WTC11 (cell line): Measurements from ENCODE around the gene RAB11FIP5. TPM values are rescaled to one million over a fixed set of nuclear protein-coding genes. Genes with fewer than 3 reads are reported as not detected.

Source experiments
- ATAC-seq: fragments of 200-7000 bp; cut with Tn5 transposase; 2 replicates; pipeline ENCODE4 v1.10.0; 2021; ENCODE audit warnings: mild to moderate bottlenecking, moderate library complexity
- CTCF ChIA-PET: fragments of 300-600 bp; sonication (Branson Sonifier 250); formaldehyde crosslinking; loops from one replicate; lab custom pipeline; 2021; ENCODE audit warnings: antibody characterized with exemption; lab: Charles Lee
- POLR2A ChIA-PET: fragments of 350-600 bp; sonication (Branson Sonifier 250); formaldehyde crosslinking; loops from one replicate; lab custom pipeline; 2021; ENCODE audit warnings: antibody characterized with exemption; lab: Charles Lee
- DNase-seq: peaks from one replicate; pipeline ENCODE4 v3.0.0; 2021; ENCODE audit warnings: low spot score
- H3K27ac Mint-ChIP-seq: 2 replicates; pipeline ENCODE4 v1.8.0; 2021; ENCODE audit warnings: mixed read lengths
- H3K27me3 Mint-ChIP-seq: 2 replicates; pipeline ENCODE4 v1.8.0; 2021; ENCODE audit warnings: low read depth, mild to moderate bottlenecking, moderate library complexity, mixed read lengths
- H3K36me3 Mint-ChIP-seq: 2 replicates; pipeline ENCODE4 v1.8.0; 2021; ENCODE audit warnings: mixed read lengths
- H3K4me1 Mint-ChIP-seq: 2 replicates; pipeline ENCODE4 v1.8.0; 2022; ENCODE audit warnings: mixed read lengths
- H3K4me3 Mint-ChIP-seq: 2 replicates; pipeline ENCODE4 v1.8.0; 2021; ENCODE audit warnings: mild to moderate bottlenecking, moderate library complexity, mixed read lengths
- H3K9me3 Mint-ChIP-seq: 2 replicates; pipeline ENCODE4 v1.8.0; 2021; ENCODE audit warnings: mixed read lengths
- CBFB ChIP-seq: sonication (generic); formaldehyde crosslinking; IDR thresholded peaks from 2 replicates; pipeline ENCODE4 v1.8.1; 2022; ENCODE audit warnings: mild to moderate bottlenecking, low read depth, missing genetic modification reagents
- CREM ChIP-seq: sonication (generic); formaldehyde crosslinking; IDR thresholded peaks from 2 replicates; pipeline ENCODE4 v1.8.1; 2022; ENCODE audit warnings: mild to moderate bottlenecking, missing genetic modification reagents, moderate library complexity
- ELF4 ChIP-seq: sonication (generic); formaldehyde crosslinking; IDR thresholded peaks from 2 replicates; pipeline ENCODE4 v1.8.1; 2022; ENCODE audit warnings: low read depth, mild to moderate bottlenecking, moderate library complexity, missing genetic modification reagents
- ETV6 ChIP-seq: sonication (generic); formaldehyde crosslinking; IDR thresholded peaks from 2 replicates; pipeline ENCODE4 v1.8.1; 2022; ENCODE audit warnings: mild to moderate bottlenecking, missing genetic modification reagents
- FOXK1 ChIP-seq: sonication (generic); formaldehyde crosslinking; IDR thresholded peaks from 2 replicates; pipeline ENCODE4 v1.8.0; 2022; ENCODE audit warnings: mild to moderate bottlenecking, moderate library complexity, missing genetic modification reagents
- MXD4 ChIP-seq: fragments of 250-450 bp; sonication (Bioruptor Pico); IDR thresholded peaks from 2 replicates; pipeline ENCODE4 v1.8.0; 2021; ENCODE audit warnings: mild to moderate bottlenecking, moderate library complexity, borderline replicate concordance
- NFE2L1 ChIP-seq: sonication (generic); formaldehyde crosslinking; IDR thresholded peaks from 2 replicates; pipeline ENCODE4 v1.8.1; 2023; ENCODE audit warnings: missing genetic modification reagents
- NFYB ChIP-seq: sonication (generic); formaldehyde crosslinking; conservative IDR thresholded peaks from 2 replicates; pipeline ENCODE4 v1.8.0; 2022; ENCODE audit warnings: low read depth, missing genetic modification reagents
- NR1H2 ChIP-seq: sonication (generic); formaldehyde crosslinking; IDR thresholded peaks from 2 replicates; pipeline ENCODE4 v1.9.0; 2021; ENCODE audit warnings: mild to moderate bottlenecking, moderate library complexity, missing genetic modification reagents
- OVOL2 ChIP-seq: fragments of 250-450 bp; sonication (Bioruptor Pico); IDR thresholded peaks from 2 replicates; pipeline ENCODE4 v1.9.0; 2021; ENCODE audit warnings: mild to moderate bottlenecking, borderline replicate concordance
- SOX15 ChIP-seq: fragments of 250-450 bp; sonication (Bioruptor Pico); IDR thresholded peaks from 2 replicates; pipeline ENCODE4 v1.9.0; 2021; ENCODE audit warnings: mild to moderate bottlenecking
- SP1 ChIP-seq: sonication (generic); formaldehyde crosslinking; conservative IDR thresholded peaks from 2 replicates; pipeline ENCODE4 v1.8.1; 2022; ENCODE audit warnings: missing genetic modification reagents
- TP53 ChIP-seq: sonication (generic); formaldehyde crosslinking; IDR thresholded peaks from 2 replicates; pipeline ENCODE4 v1.8.1; 2023; ENCODE audit warnings: mild to moderate bottlenecking, missing genetic modification reagents
- ZNF232 ChIP-seq: sonication (generic); formaldehyde crosslinking; IDR thresholded peaks from 2 replicates; pipeline ENCODE4 v1.8.0; 2022; ENCODE audit warnings: mild to moderate bottlenecking, missing genetic modification reagents
- ZNF416 ChIP-seq: fragments of 250-450 bp; sonication (Bioruptor Pico); IDR thresholded peaks from 2 replicates; pipeline ENCODE4 v1.9.0; 2021; ENCODE audit warnings: mild to moderate bottlenecking, inconsistent platforms
- ZNF671 ChIP-seq: fragments of 250-450 bp; sonication (Bioruptor Pico); IDR thresholded peaks from 2 replicates; pipeline ENCODE4 v1.8.0; 2021; ENCODE audit warnings: mild to moderate bottlenecking
- total RNA-seq: library from RNA; stranded (reverse); gene quantifications from 3 replicates; pipeline ENCODE4 v1.2.3, GENCODE V29; 2021
- TF ChIP-seq, protein P1 (sequence below): sonication (generic); formaldehyde crosslinking; IDR thresholded peaks from 2 replicates; pipeline ENCODE4 v1.8.1; 2023; ENCODE audit warnings: mild to moderate bottlenecking, moderate library complexity, missing genetic modification reagents
- TF ChIP-seq, protein P2 (sequence below): fragments of 250-450 bp; sonication (Bioruptor Pico); IDR thresholded peaks from 2 replicates; pipeline ENCODE4 v1.9.0; 2021; ENCODE audit warnings: mild to moderate bottlenecking, borderline replicate concordance
- TF ChIP-seq, protein P3 (sequence below): sonication (generic); formaldehyde crosslinking; IDR thresholded peaks from 2 replicates; pipeline ENCODE4 v1.8.0; 2022; ENCODE audit warnings: mild to moderate bottlenecking, missing genetic modification reagents
- TF ChIP-seq, protein P4 (sequence below): sonication (generic); formaldehyde crosslinking; IDR thresholded peaks from 2 replicates; pipeline ENCODE4 v1.8.1; 2023; ENCODE audit warnings: mild to moderate bottlenecking, missing genetic modification reagents
- TF ChIP-seq, protein P5 (sequence below): sonication (generic); formaldehyde crosslinking; IDR thresholded peaks from 2 replicates; pipeline ENCODE4 v1.8.1; 2023; ENCODE audit warnings: mild to moderate bottlenecking, missing genetic modification reagents, borderline replicate concordance
- TF ChIP-seq, protein P6 (sequence below): sonication (generic); formaldehyde crosslinking; IDR thresholded peaks from 2 replicates; pipeline ENCODE4 v1.8.0; 2023; ENCODE audit warnings: missing genetic modification reagents

The RAB11FIP5 gene
- total RNA-seq, 1 experiment from 2014 or later, result 16.0 TPM

DNA sequence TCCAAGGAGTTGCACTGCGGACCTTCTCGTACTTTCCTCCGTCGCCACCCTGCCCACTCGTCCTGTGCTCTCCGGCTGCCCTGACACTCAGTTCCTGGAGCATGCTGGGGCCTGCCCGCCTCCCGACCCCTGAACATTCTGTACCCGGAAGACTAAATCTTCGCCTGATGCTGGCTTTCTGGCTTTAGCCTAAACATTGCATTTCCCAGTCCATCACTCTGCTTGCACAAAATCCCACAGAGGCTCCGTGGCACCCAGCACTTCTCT, 40.7 kb downstream of the RAB11FIP5 start:
- H3K4me1 Mint-ChIP-seq, result peaks cover 22% of the 10 kb centered on the region
- no peak for ATAC-seq
- peak overlapping the region; percentile 77 for H3K4me3 Mint-ChIP-seq
- no peaks in the 10 kb centered on the region for H3K9me3 Mint-ChIP-seq
- POLR2A ChIA-PET, result interaction anchor here (1.3 kb wide), 2 partner anchors 103 to 121 kb away, joined by 3 to 5 read pairs; no protein-coding TSS in a partner anchor
- H3K27me3 Mint-ChIP-seq, result no peaks in the 10 kb centered on the region; the same call in 1 of the 2 replicates
- 0 out of 2 replicates have a peak overlapping the region, but pooled peaks have one; percentile 73 for H3K27ac Mint-ChIP-seq
- H3K36me3 Mint-ChIP-seq, result no peaks in the 10 kb centered on the region
- CTCF ChIA-PET, result interaction anchor here (1.5 to 2.7 kb wide), 4 partner anchors 9 to 179 kb away, joined by 7 to 15 read pairs (median 10); no protein-coding TSS in a partner anchor
- DNase-seq, result no peak
- no peak for TF ChIP-seq ELF4
- no peak for TF ChIP-seq ZNF416 (CRISPR knock-in tag)
- TF ChIP-seq CBFB (CRISPR knock-in tag), result no peak
- TF ChIP-seq MXD4 (CRISPR knock-in tag), result no peak
- TF ChIP-seq, protein P1, sequence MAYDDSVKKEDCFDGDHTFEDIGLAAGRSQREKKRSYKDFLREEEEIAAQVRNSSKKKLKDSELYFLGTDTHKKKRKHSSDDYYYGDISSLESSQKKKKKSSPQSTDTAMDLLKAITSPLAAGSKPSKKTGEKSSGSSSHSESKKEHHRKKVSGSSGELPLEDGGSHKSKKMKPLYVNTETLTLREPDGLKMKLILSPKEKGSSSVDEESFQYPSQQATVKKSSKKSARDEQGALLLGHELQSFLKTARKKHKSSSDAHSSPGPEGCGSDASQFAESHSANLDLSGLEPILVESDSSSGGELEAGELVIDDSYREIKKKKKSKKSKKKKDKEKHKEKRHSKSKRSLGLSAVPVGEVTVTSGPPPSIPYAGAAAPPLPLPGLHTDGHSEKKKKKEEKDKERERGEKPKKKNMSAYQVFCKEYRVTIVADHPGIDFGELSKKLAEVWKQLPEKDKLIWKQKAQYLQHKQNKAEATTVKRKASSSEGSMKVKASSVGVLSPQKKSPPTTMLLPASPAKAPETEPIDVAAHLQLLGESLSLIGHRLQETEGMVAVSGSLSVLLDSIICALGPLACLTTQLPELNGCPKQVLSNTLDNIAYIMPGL (CRISPR knock-in tag), result no peak
- no peak for TF ChIP-seq ZNF232 (CRISPR knock-in tag)
- TF ChIP-seq FOXK1 (CRISPR knock-in tag), result no peak
- TF ChIP-seq ZNF671 (CRISPR knock-in tag), result no peak
- TF ChIP-seq ETV6, result no peak
- no peak for TF ChIP-seq OVOL2
- TF ChIP-seq, protein P2, sequence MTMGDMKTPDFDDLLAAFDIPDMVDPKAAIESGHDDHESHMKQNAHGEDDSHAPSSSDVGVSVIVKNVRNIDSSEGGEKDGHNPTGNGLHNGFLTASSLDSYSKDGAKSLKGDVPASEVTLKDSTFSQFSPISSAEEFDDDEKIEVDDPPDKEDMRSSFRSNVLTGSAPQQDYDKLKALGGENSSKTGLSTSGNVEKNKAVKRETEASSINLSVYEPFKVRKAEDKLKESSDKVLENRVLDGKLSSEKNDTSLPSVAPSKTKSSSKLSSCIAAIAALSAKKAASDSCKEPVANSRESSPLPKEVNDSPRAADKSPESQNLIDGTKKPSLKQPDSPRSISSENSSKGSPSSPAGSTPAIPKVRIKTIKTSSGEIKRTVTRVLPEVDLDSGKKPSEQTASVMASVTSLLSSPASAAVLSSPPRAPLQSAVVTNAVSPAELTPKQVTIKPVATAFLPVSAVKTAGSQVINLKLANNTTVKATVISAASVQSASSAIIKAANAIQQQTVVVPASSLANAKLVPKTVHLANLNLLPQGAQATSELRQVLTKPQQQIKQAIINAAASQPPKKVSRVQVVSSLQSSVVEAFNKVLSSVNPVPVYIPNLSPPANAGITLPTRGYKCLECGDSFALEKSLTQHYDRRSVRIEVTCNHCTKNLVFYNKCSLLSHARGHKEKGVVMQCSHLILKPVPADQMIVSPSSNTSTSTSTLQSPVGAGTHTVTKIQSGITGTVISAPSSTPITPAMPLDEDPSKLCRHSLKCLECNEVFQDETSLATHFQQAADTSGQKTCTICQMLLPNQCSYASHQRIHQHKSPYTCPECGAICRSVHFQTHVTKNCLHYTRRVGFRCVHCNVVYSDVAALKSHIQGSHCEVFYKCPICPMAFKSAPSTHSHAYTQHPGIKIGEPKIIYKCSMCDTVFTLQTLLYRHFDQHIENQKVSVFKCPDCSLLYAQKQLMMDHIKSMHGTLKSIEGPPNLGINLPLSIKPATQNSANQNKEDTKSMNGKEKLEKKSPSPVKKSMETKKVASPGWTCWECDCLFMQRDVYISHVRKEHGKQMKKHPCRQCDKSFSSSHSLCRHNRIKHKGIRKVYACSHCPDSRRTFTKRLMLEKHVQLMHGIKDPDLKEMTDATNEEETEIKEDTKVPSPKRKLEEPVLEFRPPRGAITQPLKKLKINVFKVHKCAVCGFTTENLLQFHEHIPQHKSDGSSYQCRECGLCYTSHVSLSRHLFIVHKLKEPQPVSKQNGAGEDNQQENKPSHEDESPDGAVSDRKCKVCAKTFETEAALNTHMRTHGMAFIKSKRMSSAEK (CRISPR knock-in tag), result no peak
- TF ChIP-seq NFYB (CRISPR knock-in tag), result no peak
- no peak for TF ChIP-seq NR1H2 (CRISPR knock-in tag)
- TF ChIP-seq SOX15 (CRISPR knock-in tag), result no peak
- TF ChIP-seq, protein P3, sequence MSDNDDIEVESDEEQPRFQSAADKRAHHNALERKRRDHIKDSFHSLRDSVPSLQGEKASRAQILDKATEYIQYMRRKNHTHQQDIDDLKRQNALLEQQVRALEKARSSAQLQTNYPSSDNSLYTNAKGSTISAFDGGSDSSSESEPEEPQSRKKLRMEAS (CRISPR knock-in tag), result no peak
- TF ChIP-seq TP53, result no peak
- no peak for TF ChIP-seq CREM (CRISPR knock-in tag)

DNA sequence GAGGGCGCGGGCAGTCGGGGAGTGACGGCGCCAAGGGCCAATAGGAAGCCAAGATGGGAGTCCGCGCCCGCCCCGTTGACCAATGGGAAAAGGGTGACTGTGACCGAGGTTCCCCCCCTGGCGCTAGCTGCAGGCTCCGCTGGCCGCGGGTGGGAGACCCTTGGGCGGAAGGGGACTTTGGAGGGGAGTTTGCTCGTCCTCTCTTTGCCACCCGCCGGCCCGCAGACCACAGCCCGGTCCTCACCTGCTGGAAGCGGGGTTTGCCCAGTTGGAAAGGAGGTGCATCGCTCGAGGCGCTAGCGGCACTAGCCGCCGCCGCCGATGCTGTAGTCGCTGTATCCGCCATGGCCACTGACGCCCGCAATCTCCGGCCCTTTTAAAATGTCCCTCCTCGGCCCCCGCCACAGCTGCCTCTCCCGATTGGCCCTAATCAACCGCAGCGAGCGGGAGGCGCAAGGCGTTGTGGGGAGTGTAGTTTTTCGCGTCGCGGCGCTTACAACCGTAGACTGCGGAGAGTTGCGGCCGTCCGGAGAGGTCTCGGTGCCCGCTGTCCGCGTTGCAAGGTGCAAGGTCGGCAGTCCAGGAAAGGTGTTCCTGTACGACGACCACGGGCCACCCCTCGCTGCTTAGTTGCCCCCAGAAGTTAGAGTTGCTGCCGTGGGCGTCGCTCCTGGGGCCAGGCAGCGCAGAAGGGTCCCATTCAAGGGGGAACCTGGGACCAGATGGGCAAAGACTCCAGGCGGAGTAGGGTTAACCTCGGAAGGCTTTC, 41.2 kb downstream of the RAB11FIP5 start, which contains the start of gene SFXN5:
SFXN5 (minus strand) TSS at position 353 of the 769 bp plus-strand sequence; CDS start at position 346, 7 bp downstream.
- peak within 1 kb of the TSS; percentile 78 for H3K27ac Mint-ChIP-seq
- TF ChIP-seq NFE2L1 (CRISPR knock-in tag), result peak; percentile 59; the same call in 1 of the 2 replicates
- TF ChIP-seq SP1 (CRISPR knock-in tag), result peak; percentile 63; the same call in 1 of the 2 replicates
- TF ChIP-seq, protein P4, sequence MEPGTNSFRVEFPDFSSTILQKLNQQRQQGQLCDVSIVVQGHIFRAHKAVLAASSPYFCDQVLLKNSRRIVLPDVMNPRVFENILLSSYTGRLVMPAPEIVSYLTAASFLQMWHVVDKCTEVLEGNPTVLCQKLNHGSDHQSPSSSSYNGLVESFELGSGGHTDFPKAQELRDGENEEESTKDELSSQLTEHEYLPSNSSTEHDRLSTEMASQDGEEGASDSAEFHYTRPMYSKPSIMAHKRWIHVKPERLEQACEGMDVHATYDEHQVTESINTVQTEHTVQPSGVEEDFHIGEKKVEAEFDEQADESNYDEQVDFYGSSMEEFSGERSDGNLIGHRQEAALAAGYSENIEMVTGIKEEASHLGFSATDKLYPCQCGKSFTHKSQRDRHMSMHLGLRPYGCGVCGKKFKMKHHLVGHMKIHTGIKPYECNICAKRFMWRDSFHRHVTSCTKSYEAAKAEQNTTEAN (CRISPR knock-in tag), result peak; percentile 90
- TF ChIP-seq, protein P5, sequence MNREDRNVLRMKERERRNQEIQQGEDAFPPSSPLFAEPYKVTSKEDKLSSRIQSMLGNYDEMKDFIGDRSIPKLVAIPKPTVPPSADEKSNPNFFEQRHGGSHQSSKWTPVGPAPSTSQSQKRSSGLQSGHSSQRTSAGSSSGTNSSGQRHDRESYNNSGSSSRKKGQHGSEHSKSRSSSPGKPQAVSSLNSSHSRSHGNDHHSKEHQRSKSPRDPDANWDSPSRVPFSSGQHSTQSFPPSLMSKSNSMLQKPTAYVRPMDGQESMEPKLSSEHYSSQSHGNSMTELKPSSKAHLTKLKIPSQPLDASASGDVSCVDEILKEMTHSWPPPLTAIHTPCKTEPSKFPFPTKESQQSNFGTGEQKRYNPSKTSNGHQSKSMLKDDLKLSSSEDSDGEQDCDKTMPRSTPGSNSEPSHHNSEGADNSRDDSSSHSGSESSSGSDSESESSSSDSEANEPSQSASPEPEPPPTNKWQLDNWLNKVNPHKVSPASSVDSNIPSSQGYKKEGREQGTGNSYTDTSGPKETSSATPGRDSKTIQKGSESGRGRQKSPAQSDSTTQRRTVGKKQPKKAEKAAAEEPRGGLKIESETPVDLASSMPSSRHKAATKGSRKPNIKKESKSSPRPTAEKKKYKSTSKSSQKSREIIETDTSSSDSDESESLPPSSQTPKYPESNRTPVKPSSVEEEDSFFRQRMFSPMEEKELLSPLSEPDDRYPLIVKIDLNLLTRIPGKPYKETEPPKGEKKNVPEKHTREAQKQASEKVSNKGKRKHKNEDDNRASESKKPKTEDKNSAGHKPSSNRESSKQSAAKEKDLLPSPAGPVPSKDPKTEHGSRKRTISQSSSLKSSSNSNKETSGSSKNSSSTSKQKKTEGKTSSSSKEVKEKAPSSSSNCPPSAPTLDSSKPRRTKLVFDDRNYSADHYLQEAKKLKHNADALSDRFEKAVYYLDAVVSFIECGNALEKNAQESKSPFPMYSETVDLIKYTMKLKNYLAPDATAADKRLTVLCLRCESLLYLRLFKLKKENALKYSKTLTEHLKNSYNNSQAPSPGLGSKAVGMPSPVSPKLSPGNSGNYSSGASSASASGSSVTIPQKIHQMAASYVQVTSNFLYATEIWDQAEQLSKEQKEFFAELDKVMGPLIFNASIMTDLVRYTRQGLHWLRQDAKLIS (CRISPR knock-in tag), result no peak
- TF ChIP-seq, protein P6, sequence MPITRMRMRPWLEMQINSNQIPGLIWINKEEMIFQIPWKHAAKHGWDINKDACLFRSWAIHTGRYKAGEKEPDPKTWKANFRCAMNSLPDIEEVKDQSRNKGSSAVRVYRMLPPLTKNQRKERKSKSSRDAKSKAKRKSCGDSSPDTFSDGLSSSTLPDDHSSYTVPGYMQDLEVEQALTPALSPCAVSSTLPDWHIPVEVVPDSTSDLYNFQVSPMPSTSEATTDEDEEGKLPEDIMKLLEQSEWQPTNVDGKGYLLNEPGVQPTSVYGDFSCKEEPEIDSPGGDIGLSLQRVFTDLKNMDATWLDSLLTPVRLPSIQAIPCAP (CRISPR knock-in tag), result 0 out of 2 replicates have a peak, but pooled peaks have one; percentile 13

More for the DNA sequence above, 41.2 kb downstream of the RAB11FIP5 start, which contains the start of gene SFXN5:
- peak; percentile 86 for ATAC-seq
- DNase-seq, result peak; percentile 99
- H3K9me3 Mint-ChIP-seq, result no peaks in the 10 kb centered on the region
- no peaks in the 10 kb centered on the region for H3K36me3 Mint-ChIP-seq
- ChIA-PET POLR2A (interaction anchor here (0.6 to 1.5 kb wide), 8 partner anchors 14 to 438 kb away, joined by 3 to 6 read pairs (median 4); no protein-coding TSS in a partner anchor), CTCF (interaction anchor here (0.8 to 2.7 kb wide), 10 partner anchors 9 to 178 kb away, joined by 3 to 15 read pairs (median 6); no protein-coding TSS in a partner anchor)
- H3K4me1 Mint-ChIP-seq, result peaks cover 22% of the 10 kb centered on the region
- H3K4me3 Mint-ChIP-seq, result peak within 1 kb of the TSS; percentile 77
- H3K27me3 Mint-ChIP-seq, result no peaks in the 10 kb centered on the region; the same call in 1 of the 2 replicates
